K562 (cell line): ENCODE data around the gene MAP7D1. TPM values are rescaled to one million over a fixed set of nuclear protein-coding genes. Genes with fewer than 3 reads are reported as not detected.

Source experiments
- CBX5 ChIP-seq: IDR thresholded peaks from 2 replicates; pipeline ENCODE4 v1.6.1; 2014; ENCODE audit warnings: low read depth, borderline replicate concordance
- CEBPB ChIP-seq: fragments of 450-650 bp; IDR thresholded peaks from 2 replicates; pipeline ENCODE4 v1.6.1; 2016; ENCODE audit warnings: missing genetic modification characterization, missing compliant biosample characterization
- E2F5 ChIP-seq: sonication (generic); formaldehyde crosslinking; IDR thresholded peaks from 2 replicates; pipeline ENCODE4 v1.8.0; 2022; ENCODE audit warnings: mild to moderate bottlenecking, missing genetic modification reagents
- FOSL1 ChIP-seq: fragments of 200-800 bp; sonication (Bioruptor generic); conservative IDR thresholded peaks from 2 replicates; pipeline ENCODE4 v1.6.1; 2016; ENCODE audit warnings: missing genetic modification characterization, missing compliant biosample characterization
- FOXM1 ChIP-seq, 2 experiments: fragments of 450-650 bp in 1 of 2; sonication (generic) in 1 of 2; formaldehyde crosslinking in 1 of 2; IDR thresholded peaks; 2 replicates each; pipeline versions ENCODE4 v1.6.1 to v1.9.0; 2017 to 2022; ENCODE audit warnings: low read depth in 2 of 2, mild to moderate bottlenecking in 2 of 2, missing genetic modification reagents in 1 of 2, moderate library complexity in 1 of 2
- KAT2B ChIP-seq: IDR thresholded peaks from one replicate; pipeline ENCODE4 v1.6.1; 2012; ENCODE audit warnings: low read depth, mild to moderate bottlenecking, control low read depth, inconsistent platforms, low read length, moderate library complexity
- LARP7 ChIP-seq: fragments of 450-650 bp; IDR thresholded peaks from 2 replicates; pipeline ENCODE4 v1.6.1; 2016
- NFIC ChIP-seq: fragments of 450-650 bp; IDR thresholded peaks from 2 replicates; pipeline ENCODE4 v1.6.1; 2017; ENCODE audit warnings: mild to moderate bottlenecking, inconsistent platforms
- NR2F6 ChIP-seq: fragments of 450-650 bp; formaldehyde crosslinking; IDR thresholded peaks from 2 replicates; pipeline ENCODE4 v1.4.0; 2020; ENCODE audit warnings: mild to moderate bottlenecking
- RBBP5 ChIP-seq: fragments of 200-600 bp; sonication (generic); IDR thresholded peaks from 2 replicates; pipeline ENCODE4 v1.6.1; 2012; ENCODE audit warnings: borderline replicate concordance, mild to moderate bottlenecking, low read length, control low read depth, inconsistent platforms; ENCODE audit not compliant: insufficient read depth, poor library complexity, severe bottlenecking
- ZBTB49 ChIP-seq: sonication (generic); formaldehyde crosslinking; IDR thresholded peaks from 2 replicates; pipeline ENCODE4 v1.8.0; 2022; ENCODE audit warnings: missing genetic modification reagents, mild to moderate bottlenecking, borderline replicate concordance
- ZFP1 ChIP-seq: fragments of 450-650 bp; formaldehyde crosslinking; IDR thresholded peaks from 2 replicates; pipeline ENCODE4 v1.4.0; 2020; ENCODE audit warnings: mild to moderate bottlenecking, mixed read lengths
- ZKSCAN8 ChIP-seq: fragments of 200-800 bp; sonication (Bioruptor generic); IDR thresholded peaks from 2 replicates; pipeline ENCODE4 v1.6.1; 2016; ENCODE audit warnings: missing genetic modification characterization, missing compliant biosample characterization
- polyA plus RNA-seq, 8 experiments: library from polyadenylated mRNA; depleted of rRNA in 4 of 8; stranded (reverse) in 5 of 8; unstranded in 3 of 8; fragments of >200 nt; fragmentation: Nextera tagmentation in 2 of 8; fragmentation: Illumina TruSeq in 1 of 8; extraction: Ambion mirVana in 2 of 8; extraction: Trizol in 1 of 8; gene quantifications; 2 replicates each; pipeline versions ENCODE4 v1.2.1 to v1.2.3, GENCODE V29; 2011 to 2014; ENCODE audit warnings: inconsistent platforms in 1 of 8, missing spikeins in 1 of 8
- total RNA-seq, 7 experiments: library from RNA; depleted of rRNA in 6 of 7; stranded (reverse); fragments of >200 nt in 6 of 7; fragmentation: Illumina TruSeq in 2 of 7; extraction: Trizol in 2 of 7; gene quantifications; 2 replicates each; pipeline versions ENCODE4 v1.2.1 to v1.2.3, GENCODE V29; 2011 to 2021; ENCODE audit warnings: low replicate concordance in 1 of 7
- TF ChIP-seq, protein P1 (sequence below), 2 experiments: fragments of 450-650 bp in 1 of 2; sonication (generic) in 1 of 2; formaldehyde crosslinking in 1 of 2; IDR thresholded peaks in 1 of 2; conservative IDR thresholded peaks in 1 of 2; 2 replicates each; pipeline versions ENCODE4 v1.6.1 to v1.8.1; 2016 to 2023; ENCODE audit warnings: mild to moderate bottlenecking in 2 of 2, moderate library complexity in 2 of 2, inconsistent platforms in 1 of 2, missing genetic modification reagents in 1 of 2
- TF ChIP-seq, protein P2 (sequence below): sonication (generic); formaldehyde crosslinking; IDR thresholded peaks from 2 replicates; pipeline ENCODE4 v1.8.0; 2022; ENCODE audit warnings: mild to moderate bottlenecking, missing genetic modification reagents, borderline replicate concordance
- TF ChIP-seq, protein P3 (sequence below): fragments of 450-650 bp; IDR thresholded peaks from 2 replicates; pipeline ENCODE4 v1.6.1; 2014; ENCODE audit warnings: low read depth, mild to moderate bottlenecking, moderate library complexity, borderline replicate concordance
- TF ChIP-seq, protein P4 (sequence below): fragments of 250-450 bp; sonication (Bioruptor Pico); IDR thresholded peaks from 2 replicates; pipeline ENCODE4 v1.8.0; 2022; ENCODE audit warnings: inconsistent platforms

Gene MAP7D1
- total and polyA plus RNA-seq, 9 of the 15 experiments (the other 6 are each of a cell fraction or from before 2014, with no cell fraction given) = 3.6 to 108 (median 34.5) TPM

DNA sequence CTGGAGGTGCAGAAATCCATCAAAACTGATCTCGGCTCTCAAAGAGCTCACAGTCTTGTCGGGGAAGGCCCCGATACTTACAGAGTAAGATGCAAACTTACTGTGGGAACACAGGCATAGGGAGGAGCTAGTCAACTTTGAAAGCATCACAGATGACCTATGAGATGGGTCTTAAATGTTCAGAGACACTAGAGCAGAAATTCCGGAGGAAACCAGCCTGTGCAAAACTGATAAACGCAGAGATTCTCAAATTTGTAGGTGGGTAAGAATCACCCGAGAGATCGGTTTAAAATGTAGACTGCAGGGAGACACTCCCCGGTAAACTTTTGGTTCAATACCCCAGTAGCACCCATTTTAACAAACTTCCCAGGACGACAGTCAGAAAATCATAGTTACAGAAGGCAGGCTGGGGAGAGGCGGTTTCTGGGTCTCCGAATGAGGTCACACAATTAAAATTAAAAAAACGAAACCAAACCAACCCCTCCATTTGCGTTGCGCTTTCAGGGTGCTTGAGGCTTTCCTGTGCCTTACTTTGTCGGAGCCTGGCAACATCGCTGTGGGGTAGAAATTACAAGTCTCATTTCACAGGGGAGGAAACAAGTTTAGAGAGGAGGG lies 67.5 kb downstream of the MAP7D1 start (continued):
- TF ChIP-seq, protein P1, sequence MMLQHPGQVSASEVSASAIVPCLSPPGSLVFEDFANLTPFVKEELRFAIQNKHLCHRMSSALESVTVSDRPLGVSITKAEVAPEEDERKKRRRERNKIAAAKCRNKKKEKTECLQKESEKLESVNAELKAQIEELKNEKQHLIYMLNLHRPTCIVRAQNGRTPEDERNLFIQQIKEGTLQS (IDR thresholded peaks at IDR 0.05) = no peak
- TF ChIP-seq, protein P1 (CRISPR knock-in tag; conservative IDR thresholded peaks at IDR 0.05) = peak; percentile 87
- TF ChIP-seq CBX5 (no peak), ZBTB49 (no peak), E2F5 (CRISPR knock-in tag) (no peak), ZKSCAN8 (no peak), ZFP1 (CRISPR knock-in tag) (no peak), LARP7 (no peak), NR2F6 (CRISPR knock-in tag) (0 out of 2 replicates have a peak, but pooled peaks have one; percentile 32), CEBPB (tag) (no peak), NFIC (peak; percentile 26), RBBP5 (no peak), FOXM1 (IDR thresholded peaks at IDR 0.05; ENCODE audit: low read depth) (no peak), FOXM1 (CRISPR knock-in tag; IDR thresholded peaks at IDR 0.05; ENCODE audit: low read depth) (no peak), FOSL1 (tag) (peak; percentile 37; the same call in 1 of the 2 replicates), KAT2B (no peak)
- TF ChIP-seq, protein P2, sequence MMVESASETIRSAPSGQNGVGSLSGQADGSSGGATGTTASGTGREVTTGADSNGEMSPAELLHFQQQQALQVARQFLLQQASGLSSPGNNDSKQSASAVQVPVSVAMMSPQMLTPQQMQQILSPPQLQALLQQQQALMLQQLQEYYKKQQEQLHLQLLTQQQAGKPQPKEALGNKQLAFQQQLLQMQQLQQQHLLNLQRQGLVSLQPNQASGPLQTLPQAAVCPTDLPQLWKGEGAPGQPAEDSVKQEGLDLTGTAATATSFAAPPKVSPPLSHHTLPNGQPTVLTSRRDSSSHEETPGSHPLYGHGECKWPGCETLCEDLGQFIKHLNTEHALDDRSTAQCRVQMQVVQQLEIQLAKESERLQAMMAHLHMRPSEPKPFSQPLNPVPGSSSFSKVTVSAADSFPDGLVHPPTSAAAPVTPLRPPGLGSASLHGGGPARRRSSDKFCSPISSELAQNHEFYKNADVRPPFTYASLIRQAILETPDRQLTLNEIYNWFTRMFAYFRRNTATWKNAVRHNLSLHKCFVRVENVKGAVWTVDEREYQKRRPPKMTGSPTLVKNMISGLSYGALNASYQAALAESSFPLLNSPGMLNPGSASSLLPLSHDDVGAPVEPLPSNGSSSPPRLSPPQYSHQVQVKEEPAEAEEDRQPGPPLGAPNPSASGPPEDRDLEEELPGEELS (CRISPR knock-in tag) = no peak
- TF ChIP-seq, protein P3, sequence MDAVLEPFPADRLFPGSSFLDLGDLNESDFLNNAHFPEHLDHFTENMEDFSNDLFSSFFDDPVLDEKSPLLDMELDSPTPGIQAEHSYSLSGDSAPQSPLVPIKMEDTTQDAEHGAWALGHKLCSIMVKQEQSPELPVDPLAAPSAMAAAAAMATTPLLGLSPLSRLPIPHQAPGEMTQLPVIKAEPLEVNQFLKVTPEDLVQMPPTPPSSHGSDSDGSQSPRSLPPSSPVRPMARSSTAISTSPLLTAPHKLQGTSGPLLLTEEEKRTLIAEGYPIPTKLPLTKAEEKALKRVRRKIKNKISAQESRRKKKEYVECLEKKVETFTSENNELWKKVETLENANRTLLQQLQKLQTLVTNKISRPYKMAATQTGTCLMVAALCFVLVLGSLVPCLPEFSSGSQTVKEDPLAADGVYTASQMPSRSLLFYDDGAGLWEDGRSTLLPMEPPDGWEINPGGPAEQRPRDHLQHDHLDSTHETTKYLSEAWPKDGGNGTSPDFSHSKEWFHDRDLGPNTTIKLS = 0 out of 2 replicates have a peak, but pooled peaks have one; percentile 30
- TF ChIP-seq, protein P4, sequence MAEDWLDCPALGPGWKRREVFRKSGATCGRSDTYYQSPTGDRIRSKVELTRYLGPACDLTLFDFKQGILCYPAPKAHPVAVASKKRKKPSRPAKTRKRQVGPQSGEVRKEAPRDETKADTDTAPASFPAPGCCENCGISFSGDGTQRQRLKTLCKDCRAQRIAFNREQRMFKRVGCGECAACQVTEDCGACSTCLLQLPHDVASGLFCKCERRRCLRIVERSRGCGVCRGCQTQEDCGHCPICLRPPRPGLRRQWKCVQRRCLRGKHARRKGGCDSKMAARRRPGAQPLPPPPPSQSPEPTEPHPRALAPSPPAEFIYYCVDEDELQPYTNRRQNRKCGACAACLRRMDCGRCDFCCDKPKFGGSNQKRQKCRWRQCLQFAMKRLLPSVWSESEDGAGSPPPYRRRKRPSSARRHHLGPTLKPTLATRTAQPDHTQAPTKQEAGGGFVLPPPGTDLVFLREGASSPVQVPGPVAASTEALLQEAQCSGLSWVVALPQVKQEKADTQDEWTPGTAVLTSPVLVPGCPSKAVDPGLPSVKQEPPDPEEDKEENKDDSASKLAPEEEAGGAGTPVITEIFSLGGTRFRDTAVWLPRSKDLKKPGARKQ = no peak
